ENCODE data around the gene PDZD7.

GRCh38 chr10:100982916-100983830 is 47.8 kb downstream of the PDZD7 start:
- TF ChIP-seq HEY1 (CRISPR knock-in tag; IDR thresholded peaks at IDR 0.05; ENCODE audit: borderline replicate concordance) (no peak), ZNF146 (CRISPR knock-in tag; IDR thresholded peaks at IDR 0.05; ENCODE audit: unreplicated experiment) (no peak), POLR2A (conservative IDR thresholded peaks at IDR 0.05) (no peak)
